Measurements from ENCODE around the gene GALNT18.
A peak's percentile ranks its signal among the peaks of the same experiment; 100 is the strongest.

GALNT18 gene

GRCh38 chr11:11622772-11623171 is 967 bp upstream of the GALNT18 start:
- DNase-seq: no peak

GRCh38 chr11:11622340-11622706 is 518 bp upstream of the GALNT18 start:
- DNase-seq: no peak

- no peak for DNase-seq
Observed at GRCh38 chr11:11620921-11621572, 758 bp downstream of the GALNT18 start.

- no peak for DNase-seq
Observed at GRCh38 chr11:11620173-11620920, 1.5 kb downstream of the GALNT18 start.

GRCh38 chr11:11618973-11619435 is 2.8 kb downstream of the GALNT18 start:
- DNase-seq: no peak

GRCh38 chr11:11615086-11615485 is 6.7 kb downstream of the GALNT18 start:
- no peak for DNase-seq

- DNase-seq: no peak
Observed at GRCh38 chr11:11612439-11612838, 9.4 kb downstream of the GALNT18 start.

GRCh38 chr11:11611381-11611780 is 10.4 kb downstream of the GALNT18 start:
- no peak for DNase-seq

GRCh38 chr11:11608783-11609232 is 13.0 kb downstream of the GALNT18 start:
- DNase-seq: peak; percentile 6

GRCh38 chr11:11607772-11608171 is 14.0 kb downstream of the GALNT18 start:
- DNase-seq: no peak

GRCh38 chr11:11605821-11606450 is 15.9 kb downstream of the GALNT18 start:
- no peak for DNase-seq

- DNase-seq: no peak
Observed at GRCh38 chr11:11605181-11605580, 16.6 kb downstream of the GALNT18 start.

GRCh38 chr11:11604370-11604990 is 17.3 kb downstream of the GALNT18 start:
- DNase-seq: no peak

GRCh38 chr11:11602011-11602410 is 19.8 kb downstream of the GALNT18 start:
- DNase-seq: no peak

- no peak for DNase-seq
Observed at GRCh38 chr11:11600288-11600687, 21.5 kb downstream of the GALNT18 start.

- no peak for DNase-seq
Observed at GRCh38 chr11:11598243-11598642, 23.6 kb downstream of the GALNT18 start.

- no peak for DNase-seq
Observed at GRCh38 chr11:11594162-11594561, 27.6 kb downstream of the GALNT18 start.

GRCh38 chr11:11592146-11592684 is 29.6 kb downstream of the GALNT18 start:
- no peak for DNase-seq

- DNase-seq: no peak
Observed at GRCh38 chr11:11589437-11589836, 32.4 kb downstream of the GALNT18 start.

- DNase-seq: no peak
Observed at GRCh38 chr11:11588891-11589290, 32.9 kb downstream of the GALNT18 start.

- no peak for DNase-seq
Observed at GRCh38 chr11:11588243-11588642, 33.6 kb downstream of the GALNT18 start.

- DNase-seq: no peak
Observed at GRCh38 chr11:11587122-11587521, 34.7 kb downstream of the GALNT18 start.

GRCh38 chr11:11586465-11586864 is 35.3 kb downstream of the GALNT18 start:
- no peak for DNase-seq
